ENCODE results near the gene KIF1A. TPM values are rescaled to one million over a fixed set of nuclear protein-coding genes. Genes with fewer than 3 reads are reported as not detected.

The KIF1A gene
- total RNA-seq, 2 experiments from 2014 or later: not detected

- intact Hi-C loops (cut with DNase I, micrococcal nuclease): loop anchor here in 1 of 2 experiments (10.0 kb wide), 1 partner anchor 217 kb away; no protein-coding TSS in a partner anchor
- H3K36me3 Mint-ChIP-seq (ENCODE audit: low read depth): no peaks in the 10 kb centered on the region
- POLR2A ChIA-PET: no interaction called here
- no peak overlapping the region for H3K27ac Mint-ChIP-seq
- H3K4me3 ChIP-seq (ENCODE audit: low read length): no peak overlapping the region
- ATAC-seq (ENCODE audit: poor library complexity) (no peak), DNase-seq (no peak)
- H3K27me3 ChIP-seq (ENCODE audit: control insufficient read depth in 1 of 2, insufficient read depth in 2 of 2, low read length in 2 of 2): no peaks in the 10 kb centered on the region
- no peaks in the 10 kb centered on the region for H3K36me3 ChIP-seq (ENCODE audit: insufficient read depth, low read length)
- peaks cover 5% of the 10 kb centered on the region for H3K27me3 Mint-ChIP-seq
- H3K27ac ChIP-seq (ENCODE audit: low read depth in 1 of 2, low read length in 2 of 2): no peak overlapping the region
- H3K4me3 Mint-ChIP-seq: no peak overlapping the region
- no peaks in the 10 kb centered on the region for H3K4me1 Mint-ChIP-seq (ENCODE audit: low read depth)
- H3K9me3 Mint-ChIP-seq: no peaks in the 10 kb centered on the region
- H3K4me1 ChIP-seq (ENCODE audit: insufficient read depth, low read length): no peaks in the 10 kb centered on the region
- no peak for TF ChIP-seq CTCF (IDR thresholded peaks at IDR 0.05)
- CTCF ChIA-PET: no interaction called here
- H3K9me3 ChIP-seq (ENCODE audit: control insufficient read depth in 1 of 2, insufficient read depth in 1 of 2, low read length in 2 of 2): no peaks in the 10 kb centered on the region
These were observed 87.8 kb downstream of the KIF1A start for GRCh38 chr2:240732184-240732583.

GRCh38 chr2:240731178-240731545 is 88.9 kb downstream of the KIF1A start:
- H3K4me3 ChIP-seq (ENCODE audit: low read length): no peak overlapping the region
- intact Hi-C loops (cut with DNase I, micrococcal nuclease): loop anchor here in 1 of 2 experiments (10.0 kb wide), 1 partner anchor 216 kb away; no protein-coding TSS in a partner anchor
- H3K36me3 ChIP-seq (ENCODE audit: insufficient read depth, low read length): no peaks in the 10 kb centered on the region
- Mint-ChIP-seq H3K9me3 (no peaks in the 10 kb centered on the region), H3K36me3 (ENCODE audit: low read depth) (no peaks in the 10 kb centered on the region), H3K27me3 (peaks cover 5% of the 10 kb centered on the region), H3K4me3 (no peak overlapping the region), H3K4me1 (ENCODE audit: low read depth) (no peaks in the 10 kb centered on the region), H3K27ac (no peak overlapping the region)
- DNase-seq (no peak), ATAC-seq (ENCODE audit: poor library complexity) (no peak)
- no peak for TF ChIP-seq CTCF (IDR thresholded peaks at IDR 0.05)
- ChIA-PET POLR2A (no interaction called here), CTCF (no interaction called here)
- no peaks in the 10 kb centered on the region for H3K27me3 ChIP-seq (ENCODE audit: control insufficient read depth in 1 of 2, insufficient read depth in 2 of 2, low read length in 2 of 2)
- H3K9me3 ChIP-seq (ENCODE audit: control insufficient read depth in 1 of 2, insufficient read depth in 1 of 2, low read length in 2 of 2): no peaks in the 10 kb centered on the region
- H3K27ac ChIP-seq (ENCODE audit: low read depth in 1 of 2, low read length in 2 of 2): no peak overlapping the region
- no peaks in the 10 kb centered on the region for H3K4me1 ChIP-seq (ENCODE audit: insufficient read depth, low read length)

- CTCF ChIA-PET: no interaction called here
- intact Hi-C loops (cut with DNase I, micrococcal nuclease): loop anchor here in 1 of 2 experiments (10.0 kb wide), 1 partner anchor 216 kb away; no protein-coding TSS in a partner anchor
These were observed 89.4 kb downstream of the KIF1A start for GRCh38 chr2:240730501-240731177.

More at GRCh38 chr2:240730501-240731177, 89.4 kb downstream of the KIF1A start:
- no peaks in the 10 kb centered on the region for H3K36me3 Mint-ChIP-seq (ENCODE audit: low read depth)
- no peaks in the 10 kb centered on the region for H3K4me1 Mint-ChIP-seq (ENCODE audit: low read depth)
- H3K27me3 Mint-ChIP-seq: peaks cover 5% of the 10 kb centered on the region
- ATAC-seq (ENCODE audit: poor library complexity) (no peak), DNase-seq (no peak)
- H3K27ac Mint-ChIP-seq: no peak overlapping the region
- Histone ChIP-seq H3K27me3 (ENCODE audit: control insufficient read depth in 1 of 2, insufficient read depth in 2 of 2, low read length in 2 of 2) (no peaks in the 10 kb centered on the region), H3K36me3 (ENCODE audit: insufficient read depth, low read length) (no peaks in the 10 kb centered on the region), H3K4me3 (ENCODE audit: low read length) (no peak overlapping the region), H3K9me3 (ENCODE audit: control insufficient read depth in 1 of 2, insufficient read depth in 1 of 2, low read length in 2 of 2) (no peaks in the 10 kb centered on the region), H3K4me1 (ENCODE audit: insufficient read depth, low read length) (no peaks in the 10 kb centered on the region), H3K27ac (ENCODE audit: low read depth in 1 of 2, low read length in 2 of 2) (no peak overlapping the region)
- no peak overlapping the region for H3K4me3 Mint-ChIP-seq
- POLR2A ChIA-PET: no interaction called here
- no peak for TF ChIP-seq CTCF (IDR thresholded peaks at IDR 0.05)
- H3K9me3 Mint-ChIP-seq: no peaks in the 10 kb centered on the region
